B cell (primary cell): ENCODE results near the gene SCN10A. TPM values are rescaled to one million over a fixed set of nuclear protein-coding genes. Genes with fewer than 3 reads are reported as not detected.

ENCODE experiments used
- ATAC-seq: fragments of 200-7000 bp; cut with Tn5 transposase; one replicate; pipeline ENCODE4 v1.10.0; 2021; ENCODE audit warnings: low read depth, mild to moderate bottlenecking, moderate number of reproducible peaks, moderate library complexity
- CTCF ChIA-PET: fragments of 350-600 bp; sonication (Branson Sonifier 250); formaldehyde crosslinking; loops from one replicate; lab custom pipeline; 2021; ENCODE audit warnings: antibody characterized with exemption, inconsistent platforms; lab: Charles Lee
- POLR2A ChIA-PET: fragments of 350-600 bp; sonication (Branson Sonifier 250); formaldehyde crosslinking; loops from one replicate; lab custom pipeline; 2021; ENCODE audit warnings: antibody characterized with exemption; lab: Charles Lee
- DNase-seq: peaks from one replicate; pipeline ENCODE4 v3.0.0; 2013
- H2AFZ ChIP-seq: 2 replicates; pipeline ENCODE4 v1.6.1; 2012; ENCODE audit warnings: mild to moderate bottlenecking, low read depth, low read length; ENCODE audit not compliant: insufficient read depth, poor library complexity, severe bottlenecking
- H3K27ac ChIP-seq, 2 donors: 1 replicate in 1 of 2; 2 replicates in 1 of 2; pipeline ENCODE4 v1.5.1; 2012 to 2013; ENCODE audit warnings: low read length in 2 of 2, mild to moderate bottlenecking in 2 of 2, moderate library complexity in 1 of 2
- H3K27me3 ChIP-seq, 4 experiments: fragments of 200-600 bp in 1 of 4; sonication (generic) in 1 of 4; replicated peaks in 1 of 4; 1 replicate in 2 of 4; 2 replicates in 2 of 4; pipeline versions ENCODE4 v1.6.1 to v1.7.0; 2013 to 2016; ENCODE audit warnings: low read length in 3 of 4, mild to moderate bottlenecking in 2 of 4, mixed read lengths in 1 of 4, moderate library complexity in 1 of 4; ENCODE audit not compliant: insufficient read depth in 4 of 4, control insufficient read depth in 3 of 4; ENCODE audit errors: control extremely low read depth in 1 of 4
- H3K36me3 ChIP-seq, 2 experiments: replicated peaks in 1 of 2; 1 replicate in 1 of 2; 2 replicates in 1 of 2; pipeline versions ENCODE4 v1.6.1 to v1.7.1; 2013; ENCODE audit warnings: low read length in 1 of 2; ENCODE audit not compliant: insufficient read depth in 2 of 2, control insufficient read depth in 1 of 2; ENCODE audit errors: control extremely low read depth in 1 of 2, extremely low read depth in 1 of 2
- H3K4me1 ChIP-seq, 2 donors: fragments of 200-600 bp in 1 of 2; sonication (generic) in 1 of 2; 1 replicate in 1 of 2; 2 replicates in 1 of 2; pipeline versions ENCODE4 v1.5.1 to v1.6.1; 2013 to 2017; ENCODE audit warnings: low read length in 2 of 2; ENCODE audit not compliant: control insufficient read depth in 2 of 2, insufficient read depth in 2 of 2
- H3K4me2 ChIP-seq: replicated peaks from 2 replicates; pipeline ENCODE3; 2012; ENCODE audit warnings: mild to moderate bottlenecking, low read depth, low read length; ENCODE audit not compliant: poor library complexity, severe bottlenecking
- H3K4me3 ChIP-seq, 5 experiments: fragments of 200-600 bp in 1 of 5; sonication (generic) in 1 of 5; 1 replicate in 3 of 5; 2 replicates in 2 of 5; pipeline versions ENCODE4 v1.5.1 to v1.7.0; 2011 to 2016; ENCODE audit warnings: low read length in 4 of 5, mild to moderate bottlenecking in 4 of 5, low read depth in 2 of 5, control low read depth in 1 of 5, moderate library complexity in 1 of 5; ENCODE audit not compliant: insufficient read depth in 1 of 5; ENCODE audit errors: control extremely low read depth in 1 of 5, extremely low read depth in 1 of 5
- H3K79me2 ChIP-seq: fragments of 200-600 bp; sonication (generic); one replicate; pipeline ENCODE4 v1.6.0; 2016; ENCODE audit warnings: low read length; ENCODE audit not compliant: control insufficient read depth, insufficient read depth
- H3K9ac ChIP-seq: fragments of 200-600 bp; sonication (generic); 2 replicates; pipeline ENCODE4 v1.6.1; 2017; ENCODE audit warnings: mild to moderate bottlenecking, low read length, moderate library complexity
- H3K9me3 ChIP-seq, 3 donors: one replicate each; pipeline versions ENCODE4 v1.6.1 to v1.7.1; 2013; ENCODE audit warnings: low read length in 2 of 3; ENCODE audit not compliant: control insufficient read depth in 2 of 3, insufficient read depth in 1 of 3; ENCODE audit errors: control extremely low read depth in 1 of 3
- H4K20me1 ChIP-seq: 2 replicates; pipeline ENCODE4 v1.6.0; 2012; ENCODE audit warnings: mild to moderate bottlenecking, low read length; ENCODE audit not compliant: insufficient read depth, control insufficient read depth, poor library complexity, severe bottlenecking
- H3K27ac Mint-ChIP-seq: one replicate; pipeline ENCODE4 v1.8.0; 2021; ENCODE audit warnings: mixed read lengths
- H3K27me3 Mint-ChIP-seq: one replicate; pipeline ENCODE4 v1.8.0; 2021; ENCODE audit warnings: mixed read lengths
- H3K4me1 Mint-ChIP-seq: one replicate; pipeline ENCODE4 v1.8.0; 2021; ENCODE audit warnings: mixed read lengths
- H3K4me3 Mint-ChIP-seq: one replicate; pipeline ENCODE4 v1.8.0; 2021; ENCODE audit warnings: mixed read lengths
- H3K9me3 Mint-ChIP-seq: one replicate; pipeline ENCODE4 v1.8.0; 2022; ENCODE audit warnings: mixed read lengths; ENCODE audit not compliant: insufficient read depth
- EZH2 ChIP-seq: IDR thresholded peaks from 2 replicates; pipeline ENCODE4 v1.6.1; 2012; ENCODE audit warnings: borderline replicate concordance, low read depth, mild to moderate bottlenecking, moderate library complexity, low read length; ENCODE audit not compliant: insufficient read depth, poor library complexity, severe bottlenecking
- WGBS: methylation state at CpG from one replicate; pipeline ENCODE4 v1.1.5; 2013; ENCODE audit warnings: missing lambda C conversion rate; ENCODE audit not compliant: insufficient coverage; 5-methylcytosine and 5-hydroxymethylcytosine counted together
- intact Hi-C: fragments of 100-400 bp; cut with micrococcal nuclease; formaldehyde crosslinking; loops from one replicate; pipeline ENCODE4 v1.10.0; 2022
- polyA plus RNA-seq: library from polyadenylated mRNA; depleted of rRNA; stranded (reverse); fragments of >200 nt; gene quantifications from 2 replicates; pipeline ENCODE4 v1.2.3, GENCODE V29; 2012
- total RNA-seq, 2 donors: library from RNA; stranded (reverse); fragments of 120-200 nt in 1 of 2; gene quantifications; 1 replicate in 1 of 2; 2 replicates in 1 of 2; pipeline versions ENCODE4 v1.2.3 to v1.2.4, GENCODE V29; 2013 to 2022
- TF ChIP-seq, protein P1 (sequence below): fragments of 200-600 bp; IDR thresholded peaks from one replicate; pipeline ENCODE4 v1.8.0; 2022; ENCODE audit warnings: antibody characterized with exemption, mild to moderate bottlenecking

The SCN10A gene
- total and polyA plus RNA-seq, 2 donors (not counting 1 experiment from before 2014, with no cell fraction given), result not detected

- no peaks in the 10 kb centered on the region for H3K9me3 ChIP-seq
- CTCF ChIA-PET, result no interaction called here
- Mint-ChIP-seq H3K9me3 (no peaks in the 10 kb centered on the region), H3K4me1 (no peaks in the 10 kb centered on the region), H3K4me3 (no peak overlapping the region), H3K27me3 (no peaks in the 10 kb centered on the region), H3K27ac (no peak overlapping the region)
- no peak for ATAC-seq
- no peaks in the 10 kb centered on the region for H4K20me1 ChIP-seq
- H3K36me3 ChIP-seq, result no peaks in the 10 kb centered on the region
- POLR2A ChIA-PET, result no interaction called here
- TF ChIP-seq, protein P1, sequence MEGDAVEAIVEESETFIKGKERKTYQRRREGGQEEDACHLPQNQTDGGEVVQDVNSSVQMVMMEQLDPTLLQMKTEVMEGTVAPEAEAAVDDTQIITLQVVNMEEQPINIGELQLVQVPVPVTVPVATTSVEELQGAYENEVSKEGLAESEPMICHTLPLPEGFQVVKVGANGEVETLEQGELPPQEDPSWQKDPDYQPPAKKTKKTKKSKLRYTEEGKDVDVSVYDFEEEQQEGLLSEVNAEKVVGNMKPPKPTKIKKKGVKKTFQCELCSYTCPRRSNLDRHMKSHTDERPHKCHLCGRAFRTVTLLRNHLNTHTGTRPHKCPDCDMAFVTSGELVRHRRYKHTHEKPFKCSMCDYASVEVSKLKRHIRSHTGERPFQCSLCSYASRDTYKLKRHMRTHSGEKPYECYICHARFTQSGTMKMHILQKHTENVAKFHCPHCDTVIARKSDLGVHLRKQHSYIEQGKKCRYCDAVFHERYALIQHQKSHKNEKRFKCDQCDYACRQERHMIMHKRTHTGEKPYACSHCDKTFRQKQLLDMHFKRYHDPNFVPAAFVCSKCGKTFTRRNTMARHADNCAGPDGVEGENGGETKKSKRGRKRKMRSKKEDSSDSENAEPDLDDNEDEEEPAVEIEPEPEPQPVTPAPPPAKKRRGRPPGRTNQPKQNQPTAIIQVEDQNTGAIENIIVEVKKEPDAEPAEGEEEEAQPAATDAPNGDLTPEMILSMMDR, result no peak
- no peak for TF ChIP-seq EZH2
- H3K9ac ChIP-seq, result no peak overlapping the region
- H3K4me1 ChIP-seq, result no peaks in the 10 kb centered on the region
- no peak overlapping the region for H3K4me2 ChIP-seq
- 90% methylated on average over 2 of the region's 4 CpGs for WGBS
- no peak overlapping the region for H3K4me3 ChIP-seq
- DNase-seq, result no peak
- no peaks in the 10 kb centered on the region for H3K79me2 ChIP-seq
- H3K27ac ChIP-seq, result no peak overlapping the region
- H3K27me3 ChIP-seq, result peaks cover 0 to 3% (median 0%) of the 10 kb centered on the region in 4 experiments
- H2AFZ ChIP-seq, result no peak overlapping the region
- intact Hi-C loops, result no loop called here
Measured at GRCh38 chr3:38689346-38689745, 126.7 kb downstream of the SCN10A start.

DNA sequence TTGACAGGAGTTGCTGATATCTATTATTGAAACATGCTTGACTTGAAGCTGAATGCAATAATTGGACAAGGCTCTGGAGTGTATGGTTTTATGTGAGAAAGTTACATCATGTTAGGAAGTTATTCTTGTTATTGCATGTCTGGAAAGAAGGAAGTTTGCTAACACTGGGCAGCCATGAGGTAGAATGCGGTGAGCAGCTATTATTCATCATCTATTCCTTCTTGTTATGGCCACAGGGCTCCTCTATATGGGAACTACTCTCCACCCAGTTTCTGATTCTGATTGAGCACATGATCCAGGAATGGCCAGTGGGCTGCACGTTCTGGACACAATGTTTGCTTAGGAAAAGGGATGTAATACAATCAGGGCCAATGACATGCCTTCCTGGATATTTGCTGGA, 128.7 kb downstream of the SCN10A start:
- H3K4me1 Mint-ChIP-seq, result no peaks in the 10 kb centered on the region
- Histone ChIP-seq H4K20me1 (no peaks in the 10 kb centered on the region), H3K27ac (no peak overlapping the region), H3K27me3 (peaks cover 0 to 5% (median 0%) of the 10 kb centered on the region in 4 experiments), H3K4me3 (no peak overlapping the region), H3K9me3 (no peaks in the 10 kb centered on the region), H3K9ac (no peak overlapping the region), H3K79me2 (no peaks in the 10 kb centered on the region), H3K4me2 (no peak overlapping the region), H3K36me3 (no peaks in the 10 kb centered on the region), H2AFZ (no peak overlapping the region), H3K4me1 (no peaks in the 10 kb centered on the region)
- H3K27me3 Mint-ChIP-seq, result no peaks in the 10 kb centered on the region
- TF ChIP-seq, protein P1, result no peak
- no peak for TF ChIP-seq EZH2
- H3K27ac Mint-ChIP-seq, result no peak overlapping the region
- WGBS, result 33% methylated on average over 1 of the region's 2 CpGs
- no peaks in the 10 kb centered on the region for H3K9me3 Mint-ChIP-seq
- no peak overlapping the region for H3K4me3 Mint-ChIP-seq
- ChIA-PET POLR2A (no interaction called here), CTCF (no interaction called here)
- intact Hi-C loops, result no loop called here
- ATAC-seq (no peak), DNase-seq (no peak)
